PC-3 (cell line): Measurements from ENCODE around the gene RRBP1. TPM values are rescaled to one million over a fixed set of nuclear protein-coding genes. Genes with fewer than 3 reads are reported as not detected.

Experiments
- ATAC-seq: fragments of 200-7000 bp; cut with Tn5 transposase; 2 replicates; pipeline ENCODE4 v1.9.1; 2020; ENCODE audit warnings: mild to moderate bottlenecking, moderate library complexity
- BruUV-seq: library from RNA; stranded (reverse); fragments of 400-500 nt; replicated peaks from 2 replicates; lab custom pipeline; 2021; lab: Mats Ljungman, UMichigan
- CTCF ChIA-PET: fragments of 300-600 bp; sonication (Branson Sonifier 250); formaldehyde crosslinking; loops from one replicate; lab custom pipeline; 2022; ENCODE audit warnings: antibody characterized with exemption; lab: Charles Lee
- POLR2A ChIA-PET: fragments of 300-600 bp; sonication (Branson Sonifier 250); formaldehyde crosslinking; loops from one replicate; lab custom pipeline; 2022; ENCODE audit warnings: antibody characterized with exemption; ENCODE audit not compliant: unreplicated experiment; lab: Charles Lee
- DNase-seq: peaks from one replicate; pipeline ENCODE4 v3.0.0-alpha.2; 2015
- H2AFZ ChIP-seq: fragments of 300-600 bp; sonication (generic); 2 replicates; pipeline ENCODE4 v1.6.0; 2016; ENCODE audit warnings: antibody characterized with exemption, low read length
- H3F3A ChIP-seq: fragments of 300-600 bp; sonication (generic); one replicate; pipeline ENCODE4 v1.6.0; 2017; ENCODE audit warnings: antibody characterized with exemption, low read length, control low read depth, mild to moderate bottlenecking; ENCODE audit not compliant: unreplicated experiment
- H3K27ac ChIP-seq: fragments of 300-600 bp; sonication (generic); 2 replicates; pipeline ENCODE4 v1.5.1; 2016; ENCODE audit warnings: mild to moderate bottlenecking, low read length
- H3K27me3 ChIP-seq: fragments of 300-600 bp; sonication (generic); 2 replicates; pipeline ENCODE4 v1.6.1; 2016; ENCODE audit warnings: low read length, mixed read lengths
- H3K36me3 ChIP-seq: fragments of 300-600 bp; sonication (generic); 2 replicates; pipeline ENCODE4 v1.6.1; 2016; ENCODE audit warnings: low read depth, mixed run types, low read length, mixed read lengths
- H3K4me1 ChIP-seq: fragments of 300-600 bp; sonication (generic); 2 replicates; pipeline ENCODE4 v1.5.1; 2016; ENCODE audit warnings: low read length; ENCODE audit not compliant: insufficient read depth
- H3K4me2 ChIP-seq: fragments of 300-600 bp; sonication (generic); 2 replicates; pipeline ENCODE4 v1.6.0; 2016; ENCODE audit warnings: low read length
- H3K4me3 ChIP-seq: fragments of 300-600 bp; sonication (generic); 2 replicates; pipeline ENCODE4 v1.5.1; 2016; ENCODE audit warnings: mild to moderate bottlenecking, low read length, mixed read lengths
- H3K79me2 ChIP-seq: fragments of 300-600 bp; sonication (generic); 2 replicates; pipeline ENCODE4 v1.6.1; 2017; ENCODE audit warnings: low read length, mixed read lengths
- H3K9ac ChIP-seq: fragments of 300-600 bp; sonication (generic); 2 replicates; pipeline ENCODE4 v1.6.0; 2016; ENCODE audit warnings: mild to moderate bottlenecking, low read length
- H3K9me2 ChIP-seq: fragments of 300-600 bp; sonication (generic); replicated peaks from 2 replicates; pipeline ENCODE4 v1.6.1; 2016; ENCODE audit warnings: mixed run types, low read length, mixed read lengths
- H3K9me3 ChIP-seq: fragments of 300-600 bp; sonication (generic); 2 replicates; pipeline ENCODE4 v1.6.1; 2016; ENCODE audit warnings: low read length, mixed read lengths
- H4K20me1 ChIP-seq: fragments of 300-600 bp; sonication (generic); 2 replicates; pipeline ENCODE4 v1.6.1; 2016; ENCODE audit warnings: low read length, mixed read lengths
- CTCF ChIP-seq: fragments of 300-600 bp; sonication (generic); conservative IDR thresholded peaks from 2 replicates; pipeline ENCODE4 v1.5.1; 2017; ENCODE audit warnings: antibody characterized with exemption, low read depth, mild to moderate bottlenecking, low read length
- EZH2 ChIP-seq: fragments of 300-600 bp; sonication (generic); IDR thresholded peaks from one replicate; pipeline ENCODE4 v1.6.1; 2017; ENCODE audit warnings: antibody characterized with exemption, mild to moderate bottlenecking, low read length; ENCODE audit not compliant: unreplicated experiment
- EZH2phosphoT487 ChIP-seq: fragments of 300-600 bp; sonication (generic); IDR thresholded peaks from 2 replicates; pipeline ENCODE4 v1.6.1; 2018; ENCODE audit warnings: mild to moderate bottlenecking, antibody characterized with exemption, low read length, borderline replicate concordance
- intact Hi-C: fragments of 100-400 bp; cut with micrococcal nuclease; formaldehyde crosslinking; loops from 2 replicates; pipeline ENCODE4 v1.9.0; 2023
- total RNA-seq: library from RNA; depleted of rRNA; stranded (reverse); fragments of >200 nt; gene quantifications from 2 replicates; pipeline ENCODE4 v1.2.3, GENCODE V29; 2014

Gene RRBP1
- total RNA-seq, 1 experiment from 2014 or later = 176 TPM

GRCh38 chr20:17706632-17707031, 24.6 kb upstream of the RRBP1 start:
- Histone ChIP-seq H3K4me2 (no peak overlapping the region), H3K27me3 (no peaks in the 10 kb centered on the region), H3K4me1 (no peaks in the 10 kb centered on the region), H3K9me2 (no peaks in the 10 kb centered on the region), H4K20me1 (no peaks in the 10 kb centered on the region), H3K9me3 (no peaks in the 10 kb centered on the region), H2AFZ (no peak overlapping the region), H3K79me2 (no peaks in the 10 kb centered on the region), H3K36me3 (no peaks in the 10 kb centered on the region), H3F3A (no peaks in the 10 kb centered on the region), H3K4me3 (no peak overlapping the region), H3K9ac (no peak overlapping the region), H3K27ac (no peak overlapping the region)
- ChIA-PET CTCF (no interaction called here), POLR2A (no interaction called here)
- intact Hi-C loops = no loop called here
- BruUV-seq = no TSS peak
- ATAC-seq = no peak
- no peak for DNase-seq
- TF ChIP-seq CTCF = no peak
- no peak for TF ChIP-seq EZH2phosphoT487
- no peak for TF ChIP-seq EZH2

GRCh38 chr20:17705916-17706315, 23.9 kb upstream of the RRBP1 start:
- no peak overlapping the region for H2AFZ ChIP-seq
- DNase-seq = no peak
- no peaks in the 10 kb centered on the region for H3K27me3 ChIP-seq
- POLR2A ChIA-PET = no interaction called here
- H3K36me3 ChIP-seq = no peaks in the 10 kb centered on the region
- TF ChIP-seq CTCF = no peak
- TF ChIP-seq EZH2phosphoT487 = no peak
- no peak for TF ChIP-seq EZH2
- no peak overlapping the region for H3K4me3 ChIP-seq
- H3K4me2 ChIP-seq = no peak overlapping the region
- intact Hi-C loops = no loop called here
- ATAC-seq = no peak
- H3K27ac ChIP-seq = no peak overlapping the region
- CTCF ChIA-PET = no interaction called here
- no TSS peak for BruUV-seq
- no peaks in the 10 kb centered on the region for H3K9me3 ChIP-seq
- H3K79me2 ChIP-seq = no peaks in the 10 kb centered on the region
- H3K9ac ChIP-seq = no peak overlapping the region
- H3K4me1 ChIP-seq = no peaks in the 10 kb centered on the region
- no peaks in the 10 kb centered on the region for H3F3A ChIP-seq
- no peaks in the 10 kb centered on the region for H4K20me1 ChIP-seq
- no peaks in the 10 kb centered on the region for H3K9me2 ChIP-seq

- Histone ChIP-seq H3K27ac (no peak overlapping the region), H3K9me3 (no peaks in the 10 kb centered on the region), H3K4me3 (no peak overlapping the region), H4K20me1 (no peaks in the 10 kb centered on the region), H3K4me2 (no peak overlapping the region), H3K36me3 (no peaks in the 10 kb centered on the region), H3K4me1 (peaks cover 5% of the 10 kb centered on the region; the same call in 1 of the 2 replicates), H3K79me2 (no peaks in the 10 kb centered on the region), H2AFZ (no peak overlapping the region), H3F3A (no peaks in the 10 kb centered on the region), H3K9me2 (no peaks in the 10 kb centered on the region), H3K27me3 (no peaks in the 10 kb centered on the region), H3K9ac (no peak overlapping the region)
- ATAC-seq = no peak
- POLR2A ChIA-PET = no interaction called here
- BruUV-seq = no TSS peak
- TF ChIP-seq EZH2 (no peak), EZH2phosphoT487 (no peak), CTCF (no peak)
- DNase-seq = no peak
- intact Hi-C loops = no loop called here
- CTCF ChIA-PET = no interaction called here
Observed at GRCh38 chr20:17704589-17705317, 22.7 kb upstream of the RRBP1 start.
